Epidermal melanocyte (primary cell): ENCODE results near the gene CNPY4.

Experiments
- DNase-seq: peaks from one replicate; pipeline ENCODE4 v3.0.0; 2011; ENCODE audit warnings: low spot score; ENCODE audit not compliant: insufficient read length

Gene CNPY4

DNA sequence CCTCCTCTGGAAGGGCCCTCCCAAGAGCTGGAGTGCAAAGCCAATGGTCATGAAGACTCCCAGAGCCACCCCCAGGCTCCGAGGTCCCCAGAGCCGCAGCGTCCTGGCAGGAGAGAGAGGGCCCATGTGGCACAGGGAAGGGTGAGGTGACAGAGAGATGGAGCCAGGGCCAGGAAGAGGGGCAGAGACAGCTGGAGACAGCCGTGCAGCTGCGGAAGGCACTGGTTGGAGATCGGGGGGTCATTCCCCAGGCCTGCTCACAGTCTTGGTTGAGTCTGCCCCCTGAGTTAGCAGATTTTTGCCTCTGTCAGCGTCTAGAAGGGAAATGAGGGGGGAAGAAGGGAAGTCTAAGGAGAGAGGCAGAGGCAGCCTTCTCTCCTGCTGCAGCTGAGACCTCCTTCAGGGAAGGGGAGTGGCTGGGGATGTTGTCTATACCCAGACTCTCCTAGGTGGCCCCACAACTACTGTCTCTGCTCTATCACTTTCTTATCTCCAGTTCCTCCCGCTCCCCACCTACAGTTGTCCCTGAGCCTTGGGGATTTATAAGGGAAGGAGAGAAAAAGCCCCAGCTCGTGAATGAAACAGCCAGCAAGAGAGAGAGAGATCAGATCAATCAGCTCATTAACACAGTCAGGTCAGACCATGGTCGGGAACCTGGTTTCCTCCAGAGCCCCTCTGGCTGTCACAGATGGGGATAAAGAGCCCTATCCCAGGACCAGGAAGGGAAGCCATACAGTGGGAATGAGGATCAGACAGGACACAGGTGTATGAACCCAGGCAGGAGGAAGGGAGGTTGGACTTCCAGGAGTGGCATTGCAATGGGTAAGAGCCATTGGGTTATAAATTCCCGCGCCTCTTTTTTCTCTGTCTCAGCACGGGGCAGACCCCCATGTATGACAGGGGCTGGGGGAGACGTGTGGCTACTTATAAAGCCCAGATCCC, 47.8 kb downstream of the CNPY4 start:
- DNase-seq: no peak

DNA sequence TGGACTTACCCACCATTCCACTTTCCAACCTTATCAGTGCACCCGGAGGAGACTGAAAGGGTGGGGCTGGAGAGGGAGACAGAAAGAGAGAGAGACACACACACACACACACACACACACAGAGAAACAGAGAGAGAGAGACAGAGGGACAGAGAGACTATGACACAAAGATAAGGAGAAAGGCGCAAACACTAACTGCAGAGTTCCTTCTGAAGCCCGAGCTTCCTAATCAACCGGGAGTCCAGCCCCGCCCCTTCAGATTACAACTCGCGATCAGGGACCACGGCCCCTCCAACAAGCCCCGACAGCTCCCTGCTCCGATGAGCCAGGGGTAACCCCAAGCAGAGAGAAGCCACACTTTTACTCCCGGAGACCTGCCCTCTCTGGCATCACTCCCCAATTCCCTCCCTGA, 48.5 kb downstream of the CNPY4 start:
- DNase-seq: no peak

DNA sequence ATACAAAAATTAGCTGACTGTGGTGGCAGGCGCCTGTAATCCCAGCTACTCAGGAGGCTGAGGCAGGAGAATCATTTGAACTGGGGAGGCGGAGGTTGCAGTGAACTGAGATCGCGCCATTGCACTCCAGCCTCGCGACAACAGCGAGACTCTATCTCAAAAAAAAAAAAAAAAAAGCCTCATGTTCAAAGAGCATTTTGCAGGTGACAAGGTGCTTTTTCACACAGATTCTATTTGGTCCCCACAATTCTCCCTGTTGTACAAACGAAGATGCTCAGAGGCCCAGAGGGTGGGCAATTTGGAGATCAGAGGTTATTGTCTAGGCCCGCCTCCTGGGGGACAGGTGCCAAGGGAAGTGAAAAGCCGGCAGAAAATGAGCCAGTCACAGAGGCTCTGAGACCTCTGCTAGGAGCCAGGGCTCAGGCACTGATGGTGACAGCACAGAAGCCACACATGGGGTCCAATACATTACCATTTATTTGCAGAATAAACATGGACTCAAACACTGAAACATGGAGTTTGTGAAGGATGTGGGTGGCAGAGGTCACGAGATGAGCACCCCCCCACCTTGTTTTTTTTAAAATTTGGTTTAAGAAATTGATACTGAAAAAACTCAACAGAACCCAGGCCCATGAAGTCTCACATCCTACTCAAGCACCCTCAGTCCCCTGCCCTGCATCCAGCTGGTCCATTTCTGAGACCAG, 49.9 kb downstream of the CNPY4 start:
- no peak for DNase-seq

DNA sequence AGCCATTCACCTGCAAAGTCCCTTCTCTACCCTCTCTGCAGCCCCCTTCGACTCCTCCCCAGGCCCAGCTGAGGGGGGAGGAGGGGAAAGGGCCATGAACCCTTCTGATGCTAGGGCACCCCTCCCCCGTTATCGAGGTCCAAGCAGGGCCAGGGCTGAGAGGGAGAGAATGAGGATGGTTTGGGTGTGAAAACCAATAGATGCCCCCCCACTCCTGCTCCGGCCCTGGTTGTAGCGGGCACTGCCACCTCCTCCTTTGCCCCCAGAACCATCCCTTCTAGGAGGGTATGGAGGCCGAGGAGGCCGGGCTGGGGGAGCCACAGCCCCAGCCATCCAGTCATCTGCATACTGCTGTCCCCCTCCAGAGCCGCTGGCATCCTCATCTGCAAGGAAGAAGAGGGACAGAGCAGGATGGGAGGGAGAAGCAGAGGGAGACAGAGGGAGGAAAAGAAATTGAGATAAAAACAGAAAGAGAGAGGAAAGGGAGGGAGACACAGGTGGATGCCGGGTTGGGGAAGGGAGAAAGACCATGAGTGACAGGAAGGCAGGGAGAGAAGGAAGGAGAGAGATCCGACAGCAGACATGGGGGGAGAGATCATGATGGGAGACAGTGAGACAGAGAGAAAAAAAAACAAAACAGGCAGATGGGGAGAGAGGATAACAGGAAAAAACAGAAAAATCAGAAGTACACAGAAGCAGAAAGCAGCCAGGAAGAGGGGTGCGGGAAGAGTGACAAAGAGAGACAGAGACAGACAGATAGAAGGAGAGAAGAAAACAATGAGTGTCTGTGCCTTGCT, 50.9 kb downstream of the CNPY4 start:
- DNase-seq: no peak

DNA sequence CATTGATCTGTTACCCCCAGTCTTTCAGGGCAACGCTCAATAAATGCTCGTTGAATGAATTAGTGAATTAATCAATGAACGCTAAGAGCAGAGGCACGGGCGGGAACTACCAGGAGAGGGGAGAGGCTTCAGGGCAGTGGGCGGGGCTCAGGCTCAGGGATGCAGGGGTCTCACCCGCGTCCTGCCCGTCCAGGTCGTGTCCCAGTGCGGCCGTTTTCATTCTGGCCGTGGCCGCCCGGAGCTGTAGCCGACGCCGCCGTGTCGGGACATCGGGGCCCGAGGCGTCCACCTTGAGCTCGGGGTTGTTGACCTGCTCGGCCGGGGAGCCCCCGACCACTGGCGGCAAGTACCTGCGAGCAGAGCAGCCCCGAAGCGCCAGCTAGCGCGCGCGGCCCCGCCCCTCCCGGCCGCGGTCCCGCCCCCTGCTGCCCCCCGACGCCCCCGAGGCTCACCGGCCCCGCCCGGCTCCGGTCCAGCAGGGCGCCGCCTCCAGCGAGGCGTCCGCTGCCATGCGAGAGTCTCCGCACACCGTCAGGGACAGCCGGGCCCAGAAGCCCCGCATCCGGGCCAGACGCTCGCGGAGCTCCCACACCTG, 51.8 kb downstream of the CNPY4 start:
- DNase-seq: no peak

DNA sequence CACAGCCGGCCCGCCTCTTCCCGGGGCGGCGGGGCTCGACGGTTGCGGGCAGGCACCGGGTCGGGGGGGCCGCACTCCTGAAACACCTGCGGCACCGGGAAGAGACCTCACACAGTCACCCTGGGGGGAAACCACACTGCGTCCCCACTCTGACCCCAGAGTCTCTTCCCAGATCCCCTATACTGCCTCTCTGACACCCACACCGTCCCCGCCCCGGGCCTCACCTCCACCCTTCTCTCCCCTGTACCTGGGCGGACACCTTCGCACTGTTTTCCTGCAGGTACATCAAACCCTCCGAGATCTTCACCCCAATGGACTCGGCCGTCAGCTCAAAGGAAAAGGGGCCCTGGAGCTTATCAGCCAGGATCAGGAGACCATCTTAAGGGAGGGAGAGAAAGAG, 52.4 kb downstream of the CNPY4 start:
- DNase-seq: no peak

DNA sequence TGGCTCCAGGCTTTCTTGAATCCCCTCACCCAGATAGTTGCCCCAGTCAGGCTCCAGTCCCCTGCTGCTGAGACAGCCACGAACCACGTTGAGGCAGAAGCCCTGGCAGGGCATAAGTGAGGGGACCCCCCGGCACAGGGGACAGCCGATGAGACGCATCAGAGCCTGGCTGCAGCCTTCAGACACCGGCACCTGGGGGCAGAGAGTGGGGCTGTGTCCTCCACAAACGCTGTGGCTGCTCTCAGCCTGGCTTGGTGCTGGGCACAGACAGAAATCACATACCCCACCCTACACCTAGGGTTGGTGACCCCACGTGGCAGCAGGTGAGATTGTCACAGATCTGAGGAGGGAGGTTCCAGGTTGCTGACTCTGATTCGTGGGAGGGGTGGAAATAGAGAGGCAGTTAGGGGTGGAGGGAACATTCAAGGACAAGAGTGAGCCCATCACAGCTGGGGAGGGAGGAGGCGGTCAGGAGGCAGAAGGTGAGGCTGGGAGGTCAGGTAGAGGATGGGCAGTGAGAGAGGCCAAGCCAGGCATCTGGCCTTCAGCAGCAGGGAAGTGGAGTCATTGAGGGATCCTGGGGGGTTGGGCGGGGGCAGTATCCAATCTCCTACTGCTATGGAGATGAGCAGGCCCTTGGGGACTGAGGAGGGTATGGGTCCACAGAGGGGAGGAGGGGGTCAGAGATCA, 54.5 kb downstream of the CNPY4 start:
- DNase-seq: no peak

DNA sequence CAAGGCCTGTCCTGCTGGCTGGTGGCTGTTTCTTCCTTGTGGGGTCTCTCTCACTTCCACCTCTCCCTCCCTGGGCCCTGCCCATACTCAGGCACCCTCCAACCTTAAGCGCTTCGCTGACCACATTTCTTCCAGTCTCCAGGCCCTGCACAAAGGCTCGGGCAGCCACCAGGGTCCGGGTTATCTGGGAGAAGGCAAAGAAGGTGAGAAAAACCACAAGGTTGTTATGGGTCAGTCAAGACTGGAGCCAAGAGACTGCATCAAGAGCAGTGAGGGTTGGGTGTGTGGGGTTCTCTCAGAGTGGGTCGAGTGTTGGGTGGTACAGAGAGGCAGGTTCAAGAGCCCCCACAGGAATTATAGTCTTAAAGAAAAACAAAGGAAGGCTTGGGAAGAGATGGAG, 55.1 kb downstream of the CNPY4 start:
- DNase-seq: no peak
